SK-N-SH treated with all-trans-retinoic acid at 6 μM for 48 hours (cell line): Measurements from ENCODE around the gene ARHGAP45.

Source experiments
- ARNTL ChIP-seq: fragments of 450-650 bp; formaldehyde crosslinking; IDR thresholded peaks from 2 replicates; pipeline ENCODE4 v1.5.0; 2020; ENCODE audit warnings: low read depth, mild to moderate bottlenecking, moderate library complexity, borderline replicate concordance
- BACH2 ChIP-seq: fragments of 250-450 bp; sonication (Bioruptor Pico); IDR thresholded peaks from 2 replicates; pipeline ENCODE4 v1.9.0; 2021; ENCODE audit warnings: mild to moderate bottlenecking, borderline replicate concordance
- CSDC2 ChIP-seq: fragments of 250-450 bp; sonication (Bioruptor Pico); IDR thresholded peaks from 2 replicates; pipeline ENCODE4 v1.5.0; 2020; ENCODE audit warnings: mild to moderate bottlenecking, moderate library complexity
- ESRRG ChIP-seq: fragments of 250-450 bp; sonication (Bioruptor Pico); IDR thresholded peaks from 2 replicates; pipeline ENCODE4 v1.6.1; 2021; ENCODE audit warnings: mild to moderate bottlenecking
- PATZ1 ChIP-seq: fragments of 250-450 bp; sonication (Bioruptor Pico); IDR thresholded peaks from 2 replicates; pipeline ENCODE4 v1.8.0; 2020; ENCODE audit warnings: mild to moderate bottlenecking, moderate library complexity, borderline replicate concordance
- POU6F1 ChIP-seq: fragments of 250-450 bp; sonication (Bioruptor Pico); IDR thresholded peaks from 2 replicates; pipeline ENCODE4 v1.8.0; 2021; ENCODE audit warnings: low read depth, mild to moderate bottlenecking, moderate library complexity, borderline replicate concordance
- RARB ChIP-seq: fragments of 250-450 bp; sonication (Bioruptor Pico); IDR thresholded peaks from 2 replicates; pipeline ENCODE4 v1.8.0; 2021; ENCODE audit warnings: mild to moderate bottlenecking, moderate library complexity
- SNAI2 ChIP-seq: fragments of 250-450 bp; sonication (Bioruptor Pico); IDR thresholded peaks from 2 replicates; pipeline ENCODE4 v1.5.0; 2020; ENCODE audit warnings: mild to moderate bottlenecking, moderate library complexity
- TCF4 ChIP-seq: fragments of 250-450 bp; sonication (Bioruptor Pico); IDR thresholded peaks from 2 replicates; pipeline ENCODE4 v1.8.0; 2021; ENCODE audit warnings: mild to moderate bottlenecking, moderate library complexity, borderline replicate concordance
- ZFP30 ChIP-seq: fragments of 450-650 bp; formaldehyde crosslinking; IDR thresholded peaks from 2 replicates; pipeline ENCODE4 v1.5.0; 2022; ENCODE audit warnings: mild to moderate bottlenecking, moderate library complexity

GRCh38 chr19:1028062-1028926 is 38.7 kb upstream of the ARHGAP45 start:
- no peak for TF ChIP-seq CSDC2 (CRISPR knock-in tag)
- TF ChIP-seq ESRRG (CRISPR knock-in tag) = no peak
- no peak for TF ChIP-seq RARB (CRISPR knock-in tag)
- TF ChIP-seq ARNTL (CRISPR knock-in tag) = no peak
- TF ChIP-seq SNAI2 (CRISPR knock-in tag) = no peak
- no peak for TF ChIP-seq PATZ1 (CRISPR knock-in tag)
- TF ChIP-seq BACH2 (CRISPR knock-in tag) = no peak
- TF ChIP-seq TCF4 (CRISPR knock-in tag) = peak; percentile 31; the same call in 1 of the 2 replicates
- TF ChIP-seq POU6F1 (CRISPR knock-in tag) = no peak
- no peak for TF ChIP-seq ZFP30 (CRISPR knock-in tag)
